ENCODE data around the gene CAPN15. TPM values are rescaled to one million over a fixed set of nuclear protein-coding genes. Genes with fewer than 3 reads are reported as not detected.

The CAPN15 gene
- polyA plus RNA-seq, 1 donor = 23.8 TPM

DNA sequence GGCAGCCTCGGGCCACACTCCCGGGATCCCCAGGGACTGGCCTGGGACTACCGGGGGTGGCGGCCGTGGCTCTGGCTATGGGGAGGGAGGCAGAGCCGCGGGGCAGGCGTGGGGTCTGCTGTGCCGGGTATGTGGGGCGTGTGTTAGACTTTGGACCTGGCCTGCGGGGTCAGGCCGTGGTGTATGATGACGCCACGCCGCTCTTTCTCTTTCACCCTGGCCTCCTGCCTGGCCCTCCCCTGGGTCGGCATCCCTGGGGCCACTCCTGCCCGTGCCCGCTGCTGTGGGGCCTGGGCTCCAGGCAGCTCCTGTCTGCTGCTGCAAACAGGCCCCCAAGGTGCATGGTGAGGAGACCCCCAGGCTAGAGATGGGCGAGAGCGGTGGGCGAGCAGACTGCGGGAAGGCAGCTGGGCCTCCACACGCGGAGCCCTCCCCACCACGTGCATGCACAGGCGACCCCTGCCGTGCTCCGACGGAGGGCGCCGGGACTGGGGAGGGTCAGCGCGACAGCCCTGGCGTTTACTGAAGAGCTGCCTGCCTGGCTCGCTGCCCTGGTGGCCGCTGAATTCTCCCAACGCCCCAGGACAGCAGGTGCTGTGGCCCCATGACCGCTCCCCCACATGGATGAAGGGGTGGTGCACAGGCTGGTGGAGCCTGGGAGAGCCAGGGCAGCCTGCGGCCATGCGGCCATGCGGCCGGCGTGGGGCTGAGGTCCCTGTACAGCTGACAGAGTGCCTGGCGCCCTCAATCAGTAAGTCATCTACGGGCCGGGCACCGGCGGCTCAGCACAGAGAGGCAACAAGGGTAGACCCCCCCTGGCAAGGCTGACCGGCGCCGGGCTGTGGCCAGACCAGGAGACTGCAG lies 16.0 kb downstream of the CAPN15 start:
- no peak for DNase-seq

- DNase-seq = no peak
Observed at GRCh38 chr16:544517-544916, 17.0 kb downstream of the CAPN15 start.

DNA sequence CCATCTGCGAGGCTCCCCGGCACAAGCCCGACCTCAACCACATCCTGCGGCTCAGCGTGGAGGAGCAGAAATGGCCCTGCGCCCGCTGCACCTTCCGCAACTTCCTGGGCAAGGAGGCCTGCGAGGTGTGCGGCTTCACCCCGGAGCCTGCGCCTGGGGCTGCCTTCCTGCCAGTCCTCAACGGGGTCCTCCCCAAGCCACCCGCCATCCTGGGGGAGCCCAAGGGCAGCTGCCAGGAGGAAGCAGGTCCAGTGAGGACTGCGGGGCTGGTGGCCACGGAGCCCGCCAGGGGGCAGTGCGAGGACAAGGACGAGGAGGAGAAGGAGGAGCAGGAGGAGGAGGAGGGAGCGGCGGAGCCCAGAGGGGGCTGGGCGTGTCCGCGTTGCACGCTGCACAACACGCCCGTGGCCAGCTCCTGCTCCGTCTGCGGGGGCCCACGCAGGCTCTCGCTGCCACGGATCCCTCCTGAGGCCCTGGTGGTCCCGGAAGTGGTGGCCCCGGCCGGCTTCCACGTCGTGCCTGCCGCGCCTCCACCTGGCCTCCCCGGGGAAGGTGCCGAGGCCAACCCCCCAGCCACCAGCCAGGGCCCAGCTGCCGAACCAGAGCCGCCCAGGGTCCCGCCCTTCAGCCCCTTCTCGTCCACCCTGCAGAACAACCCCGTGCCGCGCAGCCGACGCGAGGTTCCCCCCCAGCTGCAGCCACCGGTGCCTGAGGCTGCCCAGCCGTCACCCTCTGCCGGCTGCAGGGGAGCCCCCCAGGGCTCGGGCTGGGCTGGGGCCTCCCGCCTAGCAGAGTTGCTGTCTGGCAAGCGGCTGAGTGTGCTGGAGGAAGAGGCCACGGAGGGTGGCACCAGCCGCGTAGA lies 19.6 kb downstream of the CAPN15 start:
- no peak for DNase-seq

DNA sequence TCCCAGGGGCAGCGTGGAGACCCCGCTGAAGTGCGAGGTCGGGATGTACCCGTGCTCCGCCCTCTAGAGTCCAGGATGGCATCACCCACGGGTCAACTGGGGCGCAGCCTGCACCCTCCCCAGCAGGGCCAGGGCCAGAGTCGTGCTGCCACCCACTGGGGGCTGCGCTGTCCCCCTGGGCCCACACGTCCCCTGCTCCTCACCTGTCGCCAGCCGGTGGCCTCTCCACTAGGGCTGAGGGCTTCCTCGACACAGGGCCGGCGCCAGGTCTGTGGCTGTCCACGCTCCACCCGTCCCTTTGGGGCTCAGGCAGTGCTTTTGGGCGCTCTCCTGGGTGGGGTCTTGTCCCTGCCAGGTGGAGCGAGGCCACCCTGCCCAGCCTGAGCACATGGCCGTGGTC lies 21.1 kb downstream of the CAPN15 start:
- no peak for DNase-seq

DNA sequence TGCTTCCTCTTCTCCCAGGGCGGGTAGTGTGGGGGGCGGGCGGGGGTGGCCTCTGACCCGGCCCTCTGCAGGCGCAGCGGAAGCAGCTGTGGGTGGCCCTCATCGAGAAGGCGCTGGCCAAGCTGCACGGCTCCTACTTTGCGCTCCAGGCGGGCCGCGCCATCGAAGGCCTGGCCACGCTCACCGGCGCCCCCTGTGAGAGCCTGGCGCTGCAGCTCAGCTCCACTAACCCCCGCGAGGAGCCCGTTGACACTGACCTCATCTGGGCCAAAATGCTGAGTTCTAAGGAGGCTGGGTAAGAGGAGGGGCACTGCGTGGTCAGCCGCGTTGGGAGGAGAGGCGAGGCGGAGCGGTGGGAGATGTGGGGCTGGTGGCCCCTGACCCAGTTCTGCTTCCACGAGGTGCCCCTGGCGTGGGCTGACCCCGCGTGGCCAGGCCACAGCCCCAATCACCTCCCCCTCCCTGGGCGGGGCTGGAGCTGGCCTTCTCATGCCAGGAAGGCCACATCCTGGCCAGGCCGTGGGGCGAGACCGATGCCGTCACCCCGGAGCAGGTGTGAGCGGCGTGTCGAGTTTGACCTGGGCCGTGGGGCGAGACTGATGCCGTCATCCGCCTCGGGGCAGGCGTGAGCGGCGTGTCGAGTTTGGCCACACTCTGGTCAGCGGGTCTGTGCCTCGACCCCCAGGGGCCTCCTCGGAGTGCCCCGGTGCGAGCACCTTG lies 22.2 kb downstream of the CAPN15 start:
- no peak for DNase-seq

DNA sequence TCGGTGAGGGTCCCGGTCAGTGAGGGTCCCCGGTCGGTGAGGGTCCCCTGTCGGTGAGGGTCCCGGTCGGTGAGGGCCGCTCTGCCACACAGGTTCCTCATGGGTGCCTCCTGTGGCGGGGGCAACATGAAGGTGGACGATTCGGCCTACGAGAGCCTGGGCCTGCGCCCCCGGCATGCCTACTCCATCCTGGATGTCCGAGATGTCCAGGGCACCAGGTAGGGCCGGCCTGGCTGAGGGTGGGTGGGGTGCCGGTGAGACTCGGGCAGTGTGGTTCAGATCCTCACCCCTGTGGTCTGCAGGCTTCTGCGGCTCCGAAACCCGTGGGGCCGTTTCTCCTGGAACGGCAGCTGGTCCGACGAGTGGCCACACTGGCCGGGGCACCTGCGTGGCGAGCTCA lies 23.7 kb downstream of the CAPN15 start:
- no peak for DNase-seq

- DNase-seq = no peak
Observed at GRCh38 chr16:552171-552570, 24.7 kb downstream of the CAPN15 start.

DNA sequence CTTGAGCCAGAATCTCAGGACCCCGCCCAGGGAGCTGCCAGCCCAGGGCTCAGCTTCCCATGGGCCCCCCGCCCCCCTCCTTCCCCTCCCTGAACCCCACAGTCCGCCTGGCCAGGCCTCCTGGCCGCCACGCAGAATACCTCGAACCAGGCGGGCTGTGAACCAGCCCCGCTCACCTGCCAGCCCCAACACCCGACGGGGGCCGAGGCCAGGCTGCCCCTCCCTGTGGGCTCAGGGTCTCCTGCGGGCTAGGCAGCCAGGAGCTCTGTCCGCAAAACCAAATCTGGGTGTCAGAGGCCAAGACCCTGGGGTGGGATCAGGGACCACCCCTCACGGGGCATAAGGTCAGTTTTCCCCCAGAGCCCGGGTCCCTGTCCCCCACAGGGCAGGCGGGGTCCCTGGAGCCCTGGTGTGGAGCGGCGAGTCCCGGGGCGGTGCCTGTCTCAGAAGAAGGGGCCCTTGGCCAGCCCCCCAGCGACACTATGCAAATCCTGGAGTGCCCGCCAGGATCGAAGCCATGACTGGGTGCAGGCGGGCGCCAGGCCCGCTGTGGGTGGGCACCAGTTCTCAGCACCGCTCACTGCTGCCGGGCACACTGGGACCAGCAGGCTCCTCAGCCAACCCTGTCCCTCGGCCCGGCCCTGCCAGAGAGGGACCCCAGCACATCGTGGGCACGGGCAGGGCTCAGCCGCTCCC lies 26.2 kb downstream of the CAPN15 start:
- DNase-seq = no peak

GRCh38 chr16:554297-554621 lies 26.7 kb downstream of the CAPN15 start:
- no peak for DNase-seq

- no peak for DNase-seq
Observed at GRCh38 chr16:554640-555365, 27.3 kb downstream of the CAPN15 start.

GRCh38 chr16:555528-556473 lies 28.3 kb downstream of the CAPN15 start:
- DNase-seq = no peak

DNA sequence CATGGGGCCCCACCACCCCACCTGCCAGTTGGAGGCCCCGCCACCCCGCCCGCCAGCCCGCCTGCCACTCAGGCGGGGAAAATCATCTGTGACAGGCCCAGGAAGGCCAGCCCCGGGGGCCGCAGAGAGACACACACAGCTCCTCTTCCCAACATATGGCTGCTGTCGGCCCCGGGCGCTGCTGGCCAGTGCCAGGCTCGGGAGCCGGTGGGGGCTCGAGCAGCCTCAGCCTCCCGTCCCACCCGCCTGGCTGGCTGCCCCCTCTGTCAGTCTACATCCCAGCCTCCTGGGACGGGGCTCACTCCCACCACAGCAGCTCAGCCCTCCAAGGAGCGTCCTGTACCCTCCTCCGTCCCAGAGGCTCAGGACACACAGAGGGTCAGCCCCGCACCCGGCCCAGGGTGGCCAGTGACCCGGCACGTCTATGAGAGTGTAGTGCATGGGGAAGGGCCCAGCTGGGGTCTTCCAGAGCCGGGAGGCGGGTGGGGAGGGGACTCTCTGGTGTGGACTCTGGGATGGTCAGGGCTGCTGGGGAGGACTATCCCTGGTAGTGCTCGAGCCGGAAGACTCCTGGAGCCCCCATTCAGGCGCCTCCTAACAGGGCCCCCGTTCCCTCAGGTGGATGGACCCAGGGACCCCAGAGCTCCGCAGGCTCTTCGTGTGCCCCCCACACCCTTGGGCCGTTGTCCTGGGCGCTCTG lies 29.1 kb downstream of the CAPN15 start:
- DNase-seq = no peak

GRCh38 chr16:557463-558297 lies 30.2 kb downstream of the CAPN15 start:
- no peak for DNase-seq

DNA sequence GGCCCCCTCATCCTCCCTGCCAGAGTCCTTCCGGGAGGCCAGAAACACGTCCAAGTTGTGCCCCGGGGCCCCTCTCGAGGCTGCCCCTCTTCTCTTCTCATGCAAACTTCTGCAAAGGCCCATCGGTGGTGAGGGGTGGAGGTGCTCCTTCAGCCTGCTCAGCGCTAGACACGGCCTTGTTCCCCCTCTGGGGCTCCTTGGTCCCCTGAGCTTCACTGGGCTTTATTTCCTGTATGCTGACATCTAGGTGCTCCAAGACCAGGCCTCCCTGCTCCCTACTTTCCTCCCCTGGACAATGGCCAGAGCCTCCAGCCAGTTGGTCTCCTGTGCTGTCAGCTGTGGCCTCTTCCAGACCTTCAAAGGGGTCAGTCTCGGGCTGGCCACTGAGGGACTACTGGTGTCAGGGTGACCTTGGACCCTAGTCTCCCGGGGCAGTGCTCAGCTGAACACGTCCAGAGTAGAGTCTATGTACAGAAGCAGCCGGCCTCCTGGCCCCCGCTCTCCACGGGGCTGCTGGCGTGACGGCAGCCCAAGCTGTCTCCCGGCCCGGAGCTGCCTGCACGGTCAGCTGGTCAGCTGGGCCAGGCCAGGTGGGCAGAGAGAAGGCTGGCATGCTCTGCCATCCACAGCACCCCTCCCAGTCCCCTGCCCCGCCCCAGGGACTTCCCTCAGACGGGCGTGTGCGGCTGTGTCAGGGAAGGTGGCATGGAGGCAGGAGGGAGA lies 30.9 kb downstream of the CAPN15 start:
- DNase-seq = no peak

DNA sequence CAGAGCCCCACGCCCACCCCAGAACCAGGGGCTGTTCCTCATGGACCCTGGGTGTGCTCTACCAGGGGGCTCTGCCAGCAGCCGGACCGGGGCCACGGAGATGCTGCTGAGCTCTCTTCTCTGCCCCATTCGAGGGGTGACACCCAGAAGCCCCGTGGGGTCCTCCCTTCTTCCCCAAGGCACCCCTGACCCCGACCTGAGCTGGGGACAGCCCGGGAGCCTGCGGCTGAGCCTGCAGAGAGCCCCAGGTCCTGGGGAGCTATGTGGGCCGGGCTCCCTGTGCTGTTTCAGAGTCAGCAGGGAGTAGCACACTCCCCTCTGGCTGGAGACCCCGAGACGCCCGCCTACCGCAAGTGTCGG lies 31.5 kb downstream of the CAPN15 start:
- no peak for DNase-seq

DNA sequence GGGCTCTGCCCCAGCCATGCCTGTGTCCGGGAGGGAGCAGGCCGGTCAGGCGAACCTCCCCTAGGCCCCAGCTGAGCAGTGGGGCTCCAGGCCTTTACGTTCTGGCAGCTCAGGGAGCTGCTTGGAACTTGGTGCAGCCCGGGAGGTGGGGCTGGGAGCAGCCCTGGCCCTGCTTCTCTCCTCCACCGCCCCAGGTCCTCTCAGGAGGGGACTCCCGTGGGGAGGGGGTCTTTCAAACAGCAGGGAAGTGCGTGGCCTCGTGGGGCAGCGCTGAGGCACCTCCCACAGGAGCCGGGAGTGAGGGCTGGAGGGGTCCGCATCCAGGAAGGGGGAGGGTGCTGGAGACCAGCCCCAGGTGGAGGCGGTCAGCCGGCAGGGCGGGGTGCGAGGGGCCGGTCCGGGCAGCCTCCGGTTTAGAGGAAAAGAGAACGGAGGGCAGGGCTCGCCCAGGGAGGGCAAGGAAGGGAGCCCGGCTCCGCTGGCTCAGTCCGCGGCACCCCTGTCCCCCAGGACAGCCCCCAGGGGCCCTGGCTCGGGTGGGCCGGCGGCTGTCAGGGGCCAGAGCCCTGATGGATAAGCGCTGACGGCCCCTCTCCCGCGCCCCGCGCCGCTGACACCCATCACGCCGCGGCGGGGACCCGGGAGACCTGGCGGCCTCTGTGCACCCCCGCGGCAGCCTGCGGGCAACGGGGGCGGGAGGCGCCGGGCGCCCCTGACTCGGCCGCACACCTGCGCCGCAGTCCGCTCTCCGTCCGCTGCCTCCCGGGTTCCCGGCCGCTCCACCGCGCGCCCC lies 32.1 kb downstream of the CAPN15 start:
- no peak for DNase-seq

DNA sequence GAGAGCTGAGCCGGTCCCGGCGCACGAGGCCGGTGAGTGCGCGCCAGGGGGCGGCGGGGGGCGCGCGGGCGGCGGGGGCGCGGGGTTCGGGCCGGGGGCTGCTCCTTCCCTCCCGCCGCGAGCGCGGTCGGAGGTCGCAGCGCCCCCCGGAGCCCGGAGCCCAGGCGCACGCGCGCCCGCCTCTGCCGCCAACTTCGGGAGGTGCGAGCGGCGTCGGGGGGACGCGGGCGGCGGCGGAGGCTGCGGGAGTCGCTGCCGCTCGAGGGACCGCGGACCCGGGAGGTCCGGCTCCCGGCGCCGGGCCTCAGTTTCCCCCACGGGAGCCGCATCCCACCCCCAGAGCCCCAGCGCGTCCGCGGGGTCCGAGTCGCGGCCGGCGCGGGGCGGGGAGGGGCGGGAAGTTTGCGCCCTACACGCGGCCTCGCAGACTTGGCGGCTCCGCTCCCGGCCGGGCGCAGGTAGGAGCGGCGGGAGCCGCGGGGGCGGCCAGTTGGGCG lies 32.7 kb downstream of the CAPN15 start, which contains the start of gene PRR35:
Gene PRR35, plus strand, starts transcription at position 191 of the 497 bp plus-strand sequence. CDS start 2,901 bp downstream, outside the sequence.
- DNase-seq = no peak
